H1 (cell line): ENCODE results near the gene PLCB4. TPM values are rescaled to one million over a fixed set of nuclear protein-coding genes. Genes with fewer than 3 reads are reported as not detected.
A peak's percentile ranks its signal among the peaks of the same experiment; 100 is the strongest.

ENCODE experiments used
- CTCF ChIA-PET: fragments of 300-600 bp; sonication (Branson Sonifier 250); formaldehyde crosslinking; loops from one replicate; lab custom pipeline; 2021; ENCODE audit not compliant: partially characterized antibody; lab: Charles Lee
- POLR2A ChIA-PET: fragments of 300-600 bp; sonication (Branson Sonifier 250); formaldehyde crosslinking; loops from one replicate; lab custom pipeline; 2021; ENCODE audit warnings: inconsistent platforms; ENCODE audit not compliant: partially characterized antibody; lab: Charles Lee
- DNase-seq, 2 experiments: peaks; one replicate each; pipeline versions ENCODE4 v3.0.0 to v3.0.0-alpha.2; 2010 to 2022; ENCODE audit warnings: low spot score in 2 of 2, low read depth in 1 of 2, mixed read lengths in 1 of 2
- FAIRE-seq: peaks from 2 replicates; lab custom pipeline; 2011; peaks lifted over from hg19 to GRCh38; lab: Jason Lieb, UNC
- H2AFZ ChIP-seq: 2 replicates; pipeline ENCODE4 v1.8.1; 2012; ENCODE audit warnings: low read length, inconsistent platforms
- H2AK5ac ChIP-seq: 2 replicates; pipeline ENCODE4 v1.6.1; 2013; ENCODE audit warnings: low read depth, low read length
- H2BK120ac ChIP-seq: replicated peaks from 2 replicates; pipeline ENCODE3; 2013; ENCODE audit warnings: low read depth, low read length, inconsistent platforms
- H2BK12ac ChIP-seq: 2 replicates; pipeline ENCODE4 v1.6.1; 2013; ENCODE audit warnings: low read depth, low read length
- H2BK15ac ChIP-seq: 2 replicates; pipeline ENCODE4 v1.6.1; 2013; ENCODE audit warnings: low read length
- H2BK20ac ChIP-seq: 2 replicates; pipeline ENCODE4 v1.6.1; 2013; ENCODE audit warnings: low read length
- H2BK5ac ChIP-seq: 2 replicates; pipeline ENCODE4 v1.6.1; 2013; ENCODE audit warnings: low read depth, low read length
- H3K14ac ChIP-seq: 2 replicates; pipeline ENCODE4 v1.6.1; 2013; ENCODE audit warnings: inconsistent platforms; ENCODE audit not compliant: insufficient read length
- H3K18ac ChIP-seq: 2 replicates; pipeline ENCODE4 v1.6.1; 2013; ENCODE audit warnings: low read length; ENCODE audit errors: extremely low read depth
- H3K23ac ChIP-seq: 2 replicates; pipeline ENCODE4 v1.6.1; 2013; ENCODE audit warnings: inconsistent platforms; ENCODE audit not compliant: insufficient read length
- H3K23me2 ChIP-seq: 2 replicates; pipeline ENCODE4 v1.6.1; 2013; ENCODE audit warnings: low read depth, low read length
- H3K27ac ChIP-seq: 2 replicates; pipeline ENCODE4 v1.6.1; 2011; ENCODE audit warnings: low read depth, low read length, inconsistent platforms
- H3K27me3 ChIP-seq, 4 experiments: replicated peaks in 1 of 4; 1 replicate in 1 of 4; 2 replicates in 3 of 4; pipeline versions ENCODE4 v1.6.1 to v1.8.1; 2011 to 2013; ENCODE audit warnings: low read length in 3 of 4, mild to moderate bottlenecking in 3 of 4, inconsistent platforms in 2 of 4, mixed read lengths in 2 of 4, moderate library complexity in 1 of 4; ENCODE audit not compliant: control insufficient read depth in 3 of 4, insufficient read depth in 3 of 4; ENCODE audit errors: extremely low read depth in 1 of 4
- H3K36me3 ChIP-seq, 4 experiments: 2 replicates each; pipeline versions ENCODE4 v1.6.1 to v1.8.1; 2011 to 2013; ENCODE audit warnings: mild to moderate bottlenecking in 4 of 4, low read length in 3 of 4, moderate library complexity in 2 of 4, control low read depth in 1 of 4, inconsistent platforms in 1 of 4; ENCODE audit not compliant: insufficient read depth in 4 of 4, control insufficient read depth in 2 of 4
- H3K4ac ChIP-seq: replicated peaks from 2 replicates; pipeline ENCODE3; 2013; ENCODE audit warnings: low read length, low read depth, mixed read lengths, inconsistent platforms; ENCODE audit not compliant: insufficient read length
- H3K4me1 ChIP-seq, 4 experiments: replicated peaks in 1 of 4; 1 replicate in 1 of 4; 2 replicates in 3 of 4; pipeline versions ENCODE4 v1.6.1 to v1.8.1; 2011 to 2013; ENCODE audit warnings: low read length in 3 of 4, inconsistent platforms in 2 of 4, mixed read lengths in 1 of 4; ENCODE audit not compliant: insufficient read depth in 4 of 4, control insufficient read depth in 3 of 4
- H3K4me2 ChIP-seq, 2 experiments: 2 replicates each; pipeline versions ENCODE4 v1.6.1 to v1.8.1; 2011 to 2013; ENCODE audit warnings: low read depth in 2 of 2, low read length in 2 of 2, control low read depth in 1 of 2, inconsistent platforms in 1 of 2, mild to moderate bottlenecking in 1 of 2; ENCODE audit not compliant: insufficient read depth in 1 of 2
- H3K4me3 ChIP-seq, 4 experiments: fragments of 200-600, 300-600 bp in 1 of 4; sonication (generic), shearing (Covaris generic), sonication (Bioruptor Twin) in 1 of 4; 2 replicates each; pipeline versions ENCODE4 v1.5.1 to v1.8.1; 2011 to 2016; ENCODE audit warnings: low read length in 4 of 4, low read depth in 3 of 4, control low read depth in 2 of 4, inconsistent platforms in 2 of 4, mild to moderate bottlenecking in 2 of 4, mixed read lengths in 1 of 4, moderate library complexity in 1 of 4; ENCODE audit not compliant: insufficient read depth in 2 of 4; ENCODE audit errors: extremely low read depth in 1 of 4
- H3K56ac ChIP-seq: replicated peaks from 2 replicates; pipeline ENCODE3; 2013; ENCODE audit warnings: low read depth, mild to moderate bottlenecking, mixed read lengths, low read length, inconsistent platforms; ENCODE audit not compliant: insufficient read length
- H3K79me1 ChIP-seq: 2 replicates; pipeline ENCODE4 v1.6.1; 2013; ENCODE audit warnings: low read depth, low read length, control low read depth
- H3K79me2 ChIP-seq, 2 experiments: 2 replicates each; pipeline versions ENCODE4 v1.6.1 to v1.8.1; 2012 to 2013; ENCODE audit warnings: low read length in 2 of 2, mild to moderate bottlenecking in 2 of 2, inconsistent platforms in 1 of 2; ENCODE audit not compliant: insufficient read depth in 2 of 2, control insufficient read depth in 1 of 2
- H3K9ac ChIP-seq, 4 experiments: replicated peaks in 1 of 4; 1 replicate in 1 of 4; 2 replicates in 3 of 4; pipeline versions ENCODE4 v1.6.1 to v1.8.1; 2011 to 2013; ENCODE audit warnings: low read depth in 3 of 4, low read length in 3 of 4, control low read depth in 2 of 4, mild to moderate bottlenecking in 2 of 4, moderate library complexity in 2 of 4, inconsistent platforms in 1 of 4; ENCODE audit errors: extremely low read depth in 1 of 4
- H3K9me3 ChIP-seq, 2 experiments: 2 replicates each; pipeline versions ENCODE4 v1.6.1 to v1.8.1; 2012 to 2013; ENCODE audit warnings: mild to moderate bottlenecking in 2 of 2, moderate library complexity in 2 of 2, control low read depth in 1 of 2, inconsistent platforms in 1 of 2, low read depth in 1 of 2, low read length in 1 of 2, mixed read lengths in 1 of 2; ENCODE audit not compliant: insufficient read depth in 2 of 2
- H4K20me1 ChIP-seq, 2 experiments: replicated peaks in 1 of 2; 2 replicates each; pipeline versions ENCODE3 to v1.8.1; 2011 to 2013; ENCODE audit warnings: inconsistent platforms in 2 of 2, low read length in 2 of 2, mild to moderate bottlenecking in 1 of 2; ENCODE audit not compliant: insufficient read depth in 2 of 2, control insufficient read depth in 1 of 2
- H4K5ac ChIP-seq: 2 replicates; pipeline ENCODE4 v1.6.1; 2013; ENCODE audit warnings: low read length, low read depth, mixed read lengths, inconsistent platforms; ENCODE audit not compliant: insufficient read length
- H4K8ac ChIP-seq: 2 replicates; pipeline ENCODE4 v1.8.0; 2013; ENCODE audit warnings: mild to moderate bottlenecking, moderate library complexity, low read length, inconsistent platforms; ENCODE audit not compliant: insufficient read depth; ENCODE audit errors: extremely low read depth
- H4K91ac ChIP-seq: replicated peaks from 2 replicates; pipeline ENCODE3; 2013; ENCODE audit warnings: low read length, mixed read lengths, inconsistent platforms; ENCODE audit not compliant: insufficient read length
- KDM1A ChIP-seq: fragments of 200-600, 300-600 bp; sonication (generic); IDR thresholded peaks from 2 replicates; pipeline ENCODE4 v1.7.1; 2016; ENCODE audit warnings: mild to moderate bottlenecking, low read length, borderline replicate concordance
- RNF2 ChIP-seq: fragments of 200-900, 300-1000 bp; sonication (generic); IDR thresholded peaks from 2 replicates; pipeline ENCODE4 v1.7.1; 2016; ENCODE audit warnings: borderline replicate concordance, low read depth, mild to moderate bottlenecking, antibody characterized with exemption, low read length; ENCODE audit not compliant: poor library complexity, severe bottlenecking; ENCODE audit errors: missing control alignments
- SP2 ChIP-seq: IDR thresholded peaks from 2 replicates; pipeline ENCODE4 v1.6.1; 2012; ENCODE audit warnings: mild to moderate bottlenecking, low read length, inconsistent platforms
- TEAD4 ChIP-seq: IDR thresholded peaks from 2 replicates; pipeline ENCODE4 v1.6.1; 2012; ENCODE audit warnings: low read depth, low read length, inconsistent platforms, mixed read lengths
- WGBS, 2 experiments: shearing (Covaris generic) in 1 of 2; methylation state at CpG; one replicate each; pipeline versions ENCODE4 v1.1.6 to v1.1.7; 2013 to 2015; ENCODE audit warnings: low lambda C conversion rate in 2 of 2, mixed read lengths in 2 of 2, inconsistent platforms in 1 of 2, low coverage in 1 of 2, missing lambda C conversion rate in 1 of 2; ENCODE audit not compliant: insufficient replicate concordance in 2 of 2, insufficient coverage in 1 of 2, insufficient read length in 1 of 2; ENCODE audit errors: extremely low coverage in 1 of 2, missing lambda C conversion rate in 1 of 2; 5-methylcytosine and 5-hydroxymethylcytosine counted together
- polyA plus RNA-seq, 7 experiments: library from polyadenylated mRNA; depleted of rRNA in 3 of 7; stranded (reverse) in 5 of 7; unstranded in 2 of 7; fragments of >200 nt in 5 of 7; fragments of 200-250 nt in 2 of 7; gene quantifications; 1 replicate in 5 of 7; 2 replicates in 1 of 7; 4 replicates in 1 of 7; pipeline versions ENCODE4 v1.2.1 to v1.2.3, GENCODE V29; 2011 to 2013; ENCODE audit warnings: missing spikeins in 2 of 7, mixed read lengths in 2 of 7
- total RNA-seq: library from RNA; stranded (reverse); fragmentation: NEBNext Ultra II Directional; extraction: Animal tissue kit (Norgen Biotek cat#: 25700); gene quantifications from 2 replicates; pipeline ENCODE4 v1.2.1, GENCODE V29; 2021

Gene PLCB4
- total and polyA plus RNA-seq, 2 of the 8 experiments (the other 6 are each of a cell fraction or from before 2014, with no cell fraction given): 3.2 to 14.1 TPM

DNA sequence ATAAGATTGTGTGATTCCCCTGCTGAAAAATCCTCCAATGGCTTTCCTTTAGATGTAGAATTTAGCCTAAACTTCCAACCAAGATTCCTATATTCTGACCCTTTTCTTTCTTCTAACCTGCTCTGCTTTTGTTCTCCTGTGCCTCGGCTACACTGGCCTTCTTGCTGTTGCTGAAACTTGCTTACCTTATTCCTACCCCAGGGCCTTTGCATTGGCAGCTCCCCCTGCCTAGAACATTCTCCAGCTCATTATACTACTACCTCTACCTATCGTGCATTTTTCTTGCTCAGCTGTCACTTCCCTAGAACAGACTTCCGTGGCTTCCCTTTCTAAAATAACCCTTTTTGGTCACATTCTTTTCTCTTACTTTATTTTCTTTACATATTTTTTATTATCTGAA lies 48.7 kb downstream of the PLCB4 start:
- peaks cover 0 to 5% of the 10 kb centered on the region in 2 experiments for H4K20me1 ChIP-seq
- ChIA-PET CTCF (no interaction called here), POLR2A (no interaction called here)
- no peak overlapping the region for H3K27ac ChIP-seq
- no peak overlapping the region for H3K14ac ChIP-seq
- 89% methylated on average over 3 of the region's 3 CpGs; no CpG with 5 or more reads in 1 of the 2 experiments for WGBS, 2 experiments
- no peak overlapping the region for H4K8ac ChIP-seq
- H3K79me1 ChIP-seq: no peaks in the 10 kb centered on the region
- no peak for DNase-seq
- H3K4me2 ChIP-seq: no peak overlapping the region
- H2AFZ ChIP-seq: no peak overlapping the region
- no peak overlapping the region for H3K56ac ChIP-seq
- H2BK12ac ChIP-seq: no peak overlapping the region
- no peak overlapping the region for H3K4me3 ChIP-seq
- no peaks in the 10 kb centered on the region for H3K23me2 ChIP-seq
- no peak overlapping the region for H2BK120ac ChIP-seq
- no peak overlapping the region for H3K23ac ChIP-seq
- H3K9me3 ChIP-seq: no peaks in the 10 kb centered on the region
- no peaks in the 10 kb centered on the region for H3K36me3 ChIP-seq
- no peak overlapping the region for H3K18ac ChIP-seq
- FAIRE-seq: no peak
- no peak overlapping the region for H4K5ac ChIP-seq
- H2BK15ac ChIP-seq: no peak overlapping the region
- no peaks in the 10 kb centered on the region for H3K27me3 ChIP-seq
- H3K4ac ChIP-seq: no peak overlapping the region
- no peak overlapping the region for H2AK5ac ChIP-seq
- no peak overlapping the region for H2BK5ac ChIP-seq
- no peaks in the 10 kb centered on the region for H3K79me2 ChIP-seq
- H3K4me1 ChIP-seq: peaks cover 0 to 2% (median 0%) of the 10 kb centered on the region in 4 experiments; a peak in 1 of 7 replicates
- H2BK20ac ChIP-seq: no peak overlapping the region
- no peak overlapping the region for H3K9ac ChIP-seq
- H4K91ac ChIP-seq: no peak overlapping the region
- TF ChIP-seq RNF2: no peak
- peak; percentile 58; the same call in 1 of the 2 replicates for TF ChIP-seq KDM1A
- no peak for TF ChIP-seq SP2
- TF ChIP-seq TEAD4: no peak
